NCI-H187 (cell line): ENCODE results near the gene PREX1.

Experiments used
- DNase-seq, 2 experiments: peaks; one replicate each; lab custom pipeline; 2025; lab: John Stamatoyannopoulos, UW

Gene PREX1

GRCh38 chr20:48733296-48733790, 94.5 kb downstream of the PREX1 start:
- DNase-seq: no peak

- DNase-seq: no peak
These were observed 95.5 kb downstream of the PREX1 start for GRCh38 chr20:48732081-48732829.

- DNase-seq: no peak
These were observed 96.3 kb downstream of the PREX1 start for GRCh38 chr20:48731536-48731935.

GRCh38 chr20:48730977-48731376, 96.8 kb downstream of the PREX1 start:
- no peak for DNase-seq

- DNase-seq: no peak
These were observed 98.3 kb downstream of the PREX1 start for GRCh38 chr20:48729538-48729937.

- no peak for DNase-seq
These were observed 99.6 kb downstream of the PREX1 start for GRCh38 chr20:48728042-48728825.

GRCh38 chr20:48727226-48727625, 100.6 kb downstream of the PREX1 start:
- no peak for DNase-seq

- DNase-seq: no peak
These were observed 102.2 kb downstream of the PREX1 start for GRCh38 chr20:48725555-48725991.

GRCh38 chr20:48724891-48725554, 102.8 kb downstream of the PREX1 start:
- no peak for DNase-seq

GRCh38 chr20:48724382-48724781, 103.4 kb downstream of the PREX1 start:
- no peak for DNase-seq

- no peak for DNase-seq
These were observed 104.2 kb downstream of the PREX1 start for GRCh38 chr20:48723308-48724264.

- no peak for DNase-seq
These were observed 105.0 kb downstream of the PREX1 start for GRCh38 chr20:48722737-48723191.

GRCh38 chr20:48722002-48722731, 105.6 kb downstream of the PREX1 start:
- DNase-seq: no peak

GRCh38 chr20:48721324-48722001, 106.3 kb downstream of the PREX1 start:
- no peak for DNase-seq

GRCh38 chr20:48720256-48720985, 107.4 kb downstream of the PREX1 start:
- DNase-seq: no peak

- DNase-seq: no peak
These were observed 108.1 kb downstream of the PREX1 start for GRCh38 chr20:48719598-48720255.

GRCh38 chr20:48718786-48719578, 108.8 kb downstream of the PREX1 start:
- no peak for DNase-seq

- no peak for DNase-seq
These were observed 110.0 kb downstream of the PREX1 start for GRCh38 chr20:48717680-48718223.
